ENCODE results near the gene TRIP13. TPM values are rescaled to one million over a fixed set of nuclear protein-coding genes. Genes with fewer than 3 reads are reported as not detected.
A peak's percentile ranks its signal among the peaks of the same experiment; 100 is the strongest.

TRIP13 gene
- total and polyA plus RNA-seq, 9 of the 15 experiments (the other 6 are each of a cell fraction or from before 2014, with no cell fraction given): 24.1 to 116 (median 53.2) TPM

- POLR2A ChIA-PET: interaction anchor here (1.0 to 2.1 kb wide), 5 partner anchors 8 to 45 kb away, joined by 3 to 5 read pairs (median 3); partner anchors contain the start of genes BRD9 and TRIP13
- ATAC-seq (no peak), FAIRE-seq (no peak), DNase-seq (ENCODE audit: extremely low read depth in 1 of 4, low spot score in 3 of 4) (no peak)
- CTCF ChIA-PET (ENCODE audit: low intra/inter-chr PET ratio): no interaction called here
- H3K9me1 ChIP-seq (ENCODE audit: control insufficient read depth, insufficient read depth, low read length): no peaks in the 10 kb centered on the region
- intact Hi-C loops (cut with micrococcal nuclease): no loop called here
- H3K4me2 ChIP-seq (ENCODE audit: insufficient read depth, low read length): no peak overlapping the region
- in situ Hi-C loops (cut with MboI): no loop called here
- peaks cover 70% of the 10 kb centered on the region for H3K36me3 ChIP-seq (ENCODE audit: control insufficient read depth, insufficient read depth, low read length)
- no peak overlapping the region for H2AFZ ChIP-seq (ENCODE audit: low read depth, low read length)
- no peaks in the 10 kb centered on the region for H3K27me3 ChIP-seq (ENCODE audit: control insufficient read depth in 2 of 2, insufficient read depth in 2 of 2, low read length in 2 of 2)
- WGBS (ENCODE audit: insufficient coverage, low coverage, missing lambda C conversion rate): 76% methylated on average over 4 of the region's 4 CpGs
- H3K4me3 ChIP-seq: no peak overlapping the region
- no peaks in the 10 kb centered on the region for H3K9me3 ChIP-seq (replicated peaks; ENCODE audit: control insufficient read depth, insufficient read depth, low read depth, low read length)
- H3K9ac ChIP-seq (ENCODE audit: insufficient read depth in 1 of 2, low read depth in 2 of 2, low read length in 2 of 2): no peak overlapping the region
- peaks cover 7% of the 10 kb centered on the region; the same call in 1 of the 3 replicates for H3K79me2 ChIP-seq (ENCODE audit: control insufficient read depth, insufficient read depth, low read length)
- no peaks in the 10 kb centered on the region for H3K4me1 ChIP-seq (replicated peaks in 1 of 2; ENCODE audit: control insufficient read depth in 2 of 2, insufficient read depth in 2 of 2, low read length in 2 of 2)
- no peak overlapping the region for H3K27ac ChIP-seq (ENCODE audit: extremely low read depth, low read depth, low read length)
- TF ChIP-seq MAFG (tag; conservative IDR thresholded peaks at IDR 0.05) (peak; percentile 47; the same call in 1 of the 2 replicates), RREB1 (CRISPR knock-in tag; IDR thresholded peaks at IDR 0.05) (no peak), ZC3H11A (IDR thresholded peaks at IDR 0.05; ENCODE audit: low read depth, low read length) (no peak), ZNF77 (CRISPR knock-in tag; IDR thresholded peaks at IDR 0.05) (no peak), MYNN (IDR thresholded peaks at IDR 0.05) (no peak), MYNN (CRISPR knock-in tag; IDR thresholded peaks at IDR 0.05) (no peak), NFE2 (IDR thresholded peaks at IDR 0.05; ENCODE audit: low read depth) (peak; percentile 19; the same call in 1 of the 2 replicates), ZNF24 (IDR thresholded peaks at IDR 0.05) (no peak)
- H4K20me1 ChIP-seq (replicated peaks; ENCODE audit: control insufficient read depth, insufficient read depth, low read length): no peaks in the 10 kb centered on the region
- no TSS peak for BruUV-seq (replicated peaks)
Observed at GRCh38 chr5:900781-901180, 8.1 kb downstream of the TRIP13 start.

Measured in K562 (cell line).